ENCODE results near the gene CBLN2.

Gene CBLN2

DNA sequence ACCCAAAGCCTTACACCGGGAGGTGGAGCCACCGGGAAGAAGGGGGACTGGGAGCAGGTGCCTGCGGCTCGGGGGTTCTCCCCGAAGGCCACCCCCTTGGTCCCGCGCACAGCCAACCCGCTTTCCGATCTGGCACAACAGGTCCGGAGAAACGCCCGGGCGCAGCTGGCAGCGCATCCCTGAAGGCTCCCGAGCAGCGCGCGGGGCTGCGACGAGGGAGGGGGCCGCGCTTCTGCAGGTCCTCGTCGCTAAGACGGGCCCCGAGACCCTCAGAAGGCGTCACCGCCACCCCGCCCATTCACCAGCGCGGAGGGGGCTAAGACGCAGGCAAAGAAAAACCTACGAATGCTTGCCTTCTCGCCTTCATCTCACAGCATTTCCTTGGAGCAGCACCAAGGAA lies 1.8 kb downstream of the CBLN2 start:
- FAIRE-seq: no peak
- TF ChIP-seq PAX5 (IDR thresholded peaks at IDR 0.05; ENCODE audit: insufficient read depth, low read length, severe bottlenecking): no peak
- no peak for TF ChIP-seq POLR2A (IDR thresholded peaks at IDR 0.05; ENCODE audit: low read depth, low read length)
- no peak for TF ChIP-seq SPI1 (IDR thresholded peaks at IDR 0.05; ENCODE audit: low read depth, low read length)
- TF ChIP-seq POLR2AphosphoS5 (IDR thresholded peaks at IDR 0.05; ENCODE audit: low read depth, low read length): no peak
- no peak for DNase-seq (ENCODE audit: insufficient read length, low spot score)

DNA sequence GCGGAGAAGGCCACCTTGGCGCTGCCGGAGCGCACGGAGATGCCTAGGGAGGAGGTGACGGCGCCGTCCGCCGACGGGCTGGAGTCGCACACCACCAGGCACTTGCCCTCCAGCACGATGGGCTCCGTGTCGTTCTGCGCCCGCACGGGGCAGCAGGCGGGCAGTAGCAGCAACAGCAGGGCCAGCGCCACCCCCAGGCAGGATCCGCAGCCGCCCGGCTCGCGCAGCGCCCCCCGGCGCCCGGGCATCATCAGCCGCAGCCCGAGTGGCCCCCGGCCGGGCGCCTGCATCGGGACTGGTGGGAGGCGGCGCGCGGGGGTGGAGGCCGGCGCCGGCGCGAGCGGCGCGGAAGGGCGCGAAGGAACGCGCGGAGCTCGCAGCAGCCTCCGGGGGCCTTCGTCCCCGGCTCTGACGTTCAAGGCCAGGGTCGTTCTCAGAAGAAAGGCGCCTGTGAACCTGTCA lies 2.2 kb downstream of the CBLN2 start:
- FAIRE-seq (no peak), DNase-seq (ENCODE audit: insufficient read length, low spot score) (no peak)
- no peak for TF ChIP-seq SPI1 (IDR thresholded peaks at IDR 0.05; ENCODE audit: low read depth, low read length)
- TF ChIP-seq POLR2AphosphoS5 (IDR thresholded peaks at IDR 0.05; ENCODE audit: low read depth, low read length): no peak
- no peak for TF ChIP-seq TAF1 (IDR thresholded peaks at IDR 0.05; ENCODE audit: low read depth, low read length)
- no peak for TF ChIP-seq POU2F2 (IDR thresholded peaks at IDR 0.05; ENCODE audit: low read depth, low read length)
- TF ChIP-seq PAX5 (IDR thresholded peaks at IDR 0.05; ENCODE audit: insufficient read depth, low read length, severe bottlenecking): no peak
- TF ChIP-seq POLR2A (IDR thresholded peaks at IDR 0.05; ENCODE audit: low read depth, low read length): no peak

DNA sequence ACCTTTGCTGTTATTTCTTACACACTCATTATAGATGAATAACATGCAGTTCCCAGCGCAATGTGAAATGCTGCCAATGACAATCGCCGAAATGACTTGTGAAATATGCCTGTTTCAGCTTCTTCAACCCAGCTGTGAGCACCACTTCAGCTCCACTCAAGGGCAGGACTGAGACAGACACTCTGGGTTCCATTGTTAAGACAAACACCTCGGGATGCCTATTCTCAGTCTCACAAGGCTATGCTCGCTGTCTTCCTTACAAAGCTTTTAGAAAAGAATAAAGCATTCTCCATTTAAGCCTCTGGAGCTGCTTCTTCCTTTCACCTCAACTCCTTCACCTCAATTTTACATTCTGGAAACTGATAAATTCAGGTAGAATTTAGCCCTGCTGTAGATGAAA lies 4.2 kb downstream of the CBLN2 start:
- DNase-seq (ENCODE audit: insufficient read length, low spot score) (no peak), FAIRE-seq (no peak)
- TF ChIP-seq POLR2AphosphoS5 (IDR thresholded peaks at IDR 0.05; ENCODE audit: low read depth, low read length) (no peak), TAF1 (IDR thresholded peaks at IDR 0.05; ENCODE audit: low read depth, low read length) (no peak), POU2F2 (IDR thresholded peaks at IDR 0.05; ENCODE audit: low read depth, low read length) (no peak), PAX5 (IDR thresholded peaks at IDR 0.05; ENCODE audit: insufficient read depth, low read length, severe bottlenecking) (no peak), POLR2A (IDR thresholded peaks at IDR 0.05; ENCODE audit: low read depth, low read length) (no peak), SPI1 (IDR thresholded peaks at IDR 0.05; ENCODE audit: low read depth, low read length) (no peak)

DNA sequence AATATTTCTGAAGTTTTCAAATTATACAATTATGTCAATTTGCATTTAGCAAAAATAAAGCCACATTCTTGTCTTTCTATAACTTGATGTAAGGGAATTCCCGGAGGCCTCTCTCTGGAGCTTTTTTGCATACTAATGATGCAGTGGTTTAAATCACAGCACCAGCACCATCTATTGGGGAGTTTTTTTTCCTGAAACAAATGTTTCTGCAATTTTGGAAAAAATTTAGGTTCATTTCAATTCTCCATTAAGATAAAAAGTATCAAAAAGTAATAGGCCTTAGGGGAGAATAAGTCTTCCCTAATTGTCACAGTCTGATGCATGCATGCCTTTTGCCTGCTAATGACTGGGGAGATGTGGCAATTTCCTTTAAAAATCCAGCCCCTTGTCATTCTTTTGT lies 13.5 kb downstream of the CBLN2 start:
- TF ChIP-seq TAF1 (IDR thresholded peaks at IDR 0.05; ENCODE audit: low read depth, low read length) (no peak), POLR2AphosphoS5 (IDR thresholded peaks at IDR 0.05; ENCODE audit: low read depth, low read length) (no peak), POU2F2 (IDR thresholded peaks at IDR 0.05; ENCODE audit: low read depth, low read length) (no peak), POLR2A (IDR thresholded peaks at IDR 0.05; ENCODE audit: low read depth, low read length) (no peak), SPI1 (IDR thresholded peaks at IDR 0.05; ENCODE audit: low read depth, low read length) (no peak), PAX5 (IDR thresholded peaks at IDR 0.05; ENCODE audit: insufficient read depth, low read length, severe bottlenecking) (no peak)
- no peak for DNase-seq (ENCODE audit: insufficient read length, low spot score)
- no peak for FAIRE-seq

DNA sequence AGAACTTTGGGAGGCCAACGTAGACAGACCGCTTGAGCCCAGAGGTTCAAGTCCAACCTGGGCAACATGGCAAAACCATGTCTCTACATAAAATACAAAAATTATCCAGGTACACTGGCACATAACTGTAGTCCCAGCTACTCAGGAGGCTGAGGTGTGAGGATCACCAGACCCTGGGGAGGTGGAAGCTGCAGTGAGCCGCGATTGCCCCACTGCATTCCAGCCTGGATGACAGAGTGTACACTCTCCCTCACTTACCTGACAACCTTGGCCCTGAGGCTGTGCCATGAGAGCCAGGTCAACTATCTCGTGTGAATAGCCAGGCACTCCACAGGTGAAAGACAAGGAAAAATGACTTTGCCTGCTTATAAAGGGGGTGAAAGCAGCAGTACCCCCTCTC lies 39.3 kb downstream of the CBLN2 start:
- no peak for DNase-seq (ENCODE audit: insufficient read length, low spot score)
- TF ChIP-seq POLR2AphosphoS5 (IDR thresholded peaks at IDR 0.05; ENCODE audit: low read depth, low read length) (no peak), POLR2A (IDR thresholded peaks at IDR 0.05; ENCODE audit: low read depth, low read length) (no peak), SPI1 (IDR thresholded peaks at IDR 0.05; ENCODE audit: low read depth, low read length) (no peak), TAF1 (IDR thresholded peaks at IDR 0.05; ENCODE audit: low read depth, low read length) (no peak), PAX5 (IDR thresholded peaks at IDR 0.05; ENCODE audit: insufficient read depth, low read length, severe bottlenecking) (no peak), POU2F2 (IDR thresholded peaks at IDR 0.05; ENCODE audit: low read depth, low read length) (no peak)
- no peak for FAIRE-seq

DNA sequence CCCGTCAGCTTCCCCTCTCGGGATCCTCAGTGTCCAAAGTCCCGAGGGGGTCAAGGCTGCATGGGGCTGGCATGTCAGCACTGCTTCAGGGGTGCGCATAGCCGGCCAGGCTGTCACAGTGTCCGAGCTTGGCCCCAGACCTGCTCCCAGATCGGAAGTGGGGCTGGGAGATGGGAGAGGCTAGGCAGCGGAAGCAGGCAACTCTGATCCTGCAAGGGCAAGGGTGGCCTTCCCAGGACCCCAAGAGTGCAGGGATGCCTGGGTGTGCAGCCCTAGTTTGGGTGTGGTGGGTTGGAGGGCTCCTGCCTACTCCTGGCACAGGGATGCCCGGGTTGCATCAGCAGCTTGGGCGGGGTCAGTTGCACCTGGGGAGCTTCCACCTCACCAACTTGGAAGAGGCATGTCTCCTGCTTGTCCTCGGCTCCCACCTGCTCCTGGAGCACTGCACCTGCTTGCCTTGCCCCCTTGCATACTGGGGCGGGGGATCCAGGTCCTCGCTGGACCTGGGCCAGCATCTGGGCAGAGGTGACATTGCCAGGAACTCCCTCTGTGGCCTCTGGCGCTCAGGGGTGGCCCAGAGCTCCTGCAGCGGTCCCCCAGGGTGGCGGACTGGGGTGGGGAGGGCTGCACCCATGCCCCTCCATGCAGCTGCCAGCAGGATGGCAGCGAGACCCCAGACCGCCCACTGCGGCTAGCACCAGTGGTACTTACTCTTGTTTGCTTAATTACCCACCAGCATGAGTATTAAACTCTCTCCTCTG lies 41.3 kb downstream of the CBLN2 start:
- no peak for DNase-seq (ENCODE audit: insufficient read length, low spot score)
- TF ChIP-seq POU2F2 (IDR thresholded peaks at IDR 0.05; ENCODE audit: low read depth, low read length) (no peak), SPI1 (IDR thresholded peaks at IDR 0.05; ENCODE audit: low read depth, low read length) (no peak), TAF1 (IDR thresholded peaks at IDR 0.05; ENCODE audit: low read depth, low read length) (no peak), POLR2A (IDR thresholded peaks at IDR 0.05; ENCODE audit: low read depth, low read length) (no peak), PAX5 (IDR thresholded peaks at IDR 0.05; ENCODE audit: insufficient read depth, low read length, severe bottlenecking) (no peak), POLR2AphosphoS5 (IDR thresholded peaks at IDR 0.05; ENCODE audit: low read depth, low read length) (no peak)
- FAIRE-seq: no peak

DNA sequence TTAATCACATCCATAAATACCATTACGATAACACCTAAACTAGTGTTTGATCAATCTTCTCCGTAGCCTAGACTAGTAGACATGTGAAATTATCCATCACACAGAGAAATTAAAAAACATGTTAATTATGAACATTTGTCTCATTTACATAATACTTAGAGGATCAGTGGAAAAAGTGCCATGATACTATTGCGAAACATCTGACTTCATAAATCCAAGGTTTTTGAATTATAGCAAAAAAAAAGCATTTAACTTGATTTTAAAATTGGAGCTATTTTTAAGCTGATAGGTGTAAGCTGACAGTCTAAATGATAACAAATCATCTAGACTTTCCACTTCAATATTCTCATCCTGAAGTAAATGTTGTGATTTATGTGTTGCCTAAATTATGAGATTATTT lies 51.6 kb downstream of the CBLN2 start:
- no peak for DNase-seq (ENCODE audit: insufficient read length, low spot score)
- no peak for FAIRE-seq
- no peak for TF ChIP-seq POU2F2 (IDR thresholded peaks at IDR 0.05; ENCODE audit: low read depth, low read length)
- no peak for TF ChIP-seq PAX5 (IDR thresholded peaks at IDR 0.05; ENCODE audit: insufficient read depth, low read length, severe bottlenecking)
- no peak for TF ChIP-seq TAF1 (IDR thresholded peaks at IDR 0.05; ENCODE audit: low read depth, low read length)
- TF ChIP-seq POLR2AphosphoS5 (IDR thresholded peaks at IDR 0.05; ENCODE audit: low read depth, low read length): no peak
- no peak for TF ChIP-seq SPI1 (IDR thresholded peaks at IDR 0.05; ENCODE audit: low read depth, low read length)
- TF ChIP-seq POLR2A (IDR thresholded peaks at IDR 0.05; ENCODE audit: low read depth, low read length): no peak

Measured in GM12891 (cell line).